K562 (cell line): ENCODE data around the gene CATSPER3. TPM values are rescaled to one million over a fixed set of nuclear protein-coding genes. Genes with fewer than 3 reads are reported as not detected.

Source experiments
- ATAC-seq: fragments of 200-7000 bp; cut with Tn5 transposase; 3 replicates; pipeline ENCODE4 v1.9.1; 2020; ENCODE audit warnings: moderate library complexity
- BruUV-seq: library from RNA; stranded (reverse); fragments of 400-500 nt; replicated peaks from 2 replicates; lab custom pipeline; 2021; lab: Mats Ljungman, UMichigan
- CTCF ChIA-PET: fragments of 300-600 bp; formaldehyde crosslinking; extraction: SDS; loops from one replicate; lab custom pipeline; 2021; ENCODE audit warnings: low intra/inter-chr PET ratio; lab: Yijun Ruan, JAX
- POLR2A ChIA-PET: fragments of 300-600, 350-650 bp; sonication (Branson Sonifier 250); formaldehyde crosslinking; extraction: SDS; loops from one replicate; lab custom pipeline; 2021; ENCODE audit warnings: antibody characterized with exemption, inconsistent platforms; lab: Yijun Ruan, JAX
- DNase-seq, 4 experiments: peaks; one replicate each; pipeline versions ENCODE4 v3.0.0 to v3.0.0-alpha.2; 2011 to 2018; ENCODE audit warnings: low spot score in 3 of 4, mixed read lengths in 3 of 4; ENCODE audit errors: extremely low read depth in 1 of 4
- FAIRE-seq: peaks from 2 replicates; lab custom pipeline; 2011; peaks lifted over from hg19 to GRCh38; lab: Jason Lieb, UNC
- H2AFZ ChIP-seq: 2 replicates; pipeline ENCODE4 v1.6.0; 2011; ENCODE audit warnings: low read depth, low read length, control low read depth, inconsistent platforms
- H3K27ac ChIP-seq: fragments of 200-600 bp; 3 replicates; pipeline ENCODE4 v1.8.0; 2011; ENCODE audit warnings: low read depth, mild to moderate bottlenecking, control low read depth, inconsistent platforms, low read length, moderate library complexity, mixed read lengths; ENCODE audit errors: extremely low read depth
- H3K27me3 ChIP-seq, 2 experiments: fragments of 300-600 bp in 1 of 2; 2 replicates in 1 of 2; 3 replicates in 1 of 2; pipeline versions ENCODE4 v1.6.0 to v1.8.0; 2011; ENCODE audit warnings: inconsistent platforms in 2 of 2, low read length in 2 of 2, mild to moderate bottlenecking in 1 of 2, mixed read lengths in 1 of 2, moderate library complexity in 1 of 2; ENCODE audit not compliant: control insufficient read depth in 2 of 2, insufficient read depth in 2 of 2
- H3K36me3 ChIP-seq: fragments of 300-600 bp; 3 replicates; pipeline ENCODE4 v1.8.0; 2011; ENCODE audit warnings: mild to moderate bottlenecking, low read length, inconsistent platforms; ENCODE audit not compliant: control insufficient read depth, insufficient read depth
- H3K4me1 ChIP-seq, 2 experiments: fragments of 200-600 bp in 1 of 2; replicated peaks in 1 of 2; 2 replicates in 1 of 2; 3 replicates in 1 of 2; pipeline versions ENCODE4 v1.5.1 to v1.8.0; 2011; ENCODE audit warnings: inconsistent platforms in 2 of 2, low read length in 2 of 2, mild to moderate bottlenecking in 1 of 2, mixed read lengths in 1 of 2, moderate library complexity in 1 of 2; ENCODE audit not compliant: control insufficient read depth in 2 of 2, insufficient read depth in 2 of 2
- H3K4me2 ChIP-seq: 2 replicates; pipeline ENCODE4 v1.6.1; 2011; ENCODE audit warnings: low read length, control low read depth, inconsistent platforms, mixed read lengths; ENCODE audit not compliant: insufficient read depth
- H3K4me3 ChIP-seq: fragments of 200-600 bp; sonication (generic), shearing (Covaris generic); 2 replicates; pipeline ENCODE4 v1.5.1; 2016; ENCODE audit warnings: control low read depth, inconsistent platforms
- H3K79me2 ChIP-seq: fragments of 200-600 bp; 3 replicates; pipeline ENCODE4 v1.8.0; 2011; ENCODE audit warnings: low read length, inconsistent platforms; ENCODE audit not compliant: control insufficient read depth, insufficient read depth
- H3K9ac ChIP-seq, 2 experiments: 2 replicates each; pipeline versions ENCODE4 v1.6.0 to v1.6.1; 2011; ENCODE audit warnings: low read depth in 2 of 2, low read length in 2 of 2, control low read depth in 1 of 2, inconsistent platforms in 1 of 2, mild to moderate bottlenecking in 1 of 2, mixed read lengths in 1 of 2; ENCODE audit not compliant: insufficient read depth in 1 of 2
- H3K9me1 ChIP-seq: one replicate; pipeline ENCODE4 v1.6.0; 2011; ENCODE audit warnings: inconsistent platforms, mild to moderate bottlenecking, low read length, moderate library complexity; ENCODE audit not compliant: control insufficient read depth, insufficient read depth
- H3K9me3 ChIP-seq: replicated peaks from 2 replicates; pipeline ENCODE4 v1.5.1; 2011; ENCODE audit warnings: low read depth, low read length, inconsistent platforms; ENCODE audit not compliant: control insufficient read depth, insufficient read depth
- H4K20me1 ChIP-seq: replicated peaks from 2 replicates; pipeline ENCODE4 v1.6.1; 2011; ENCODE audit warnings: low read length, inconsistent platforms, mixed read lengths; ENCODE audit not compliant: control insufficient read depth, insufficient read depth
- ATF3 ChIP-seq, 2 experiments: fragments of 450-650 bp in 1 of 2; sonication (generic) in 1 of 2; formaldehyde crosslinking in 1 of 2; IDR thresholded peaks in 1 of 2; conservative IDR thresholded peaks in 1 of 2; 2 replicates each; pipeline versions ENCODE4 v1.6.1 to v1.8.1; 2016 to 2023; ENCODE audit warnings: mild to moderate bottlenecking in 2 of 2, moderate library complexity in 2 of 2, inconsistent platforms in 1 of 2, missing genetic modification reagents in 1 of 2
- CCAR2 ChIP-seq: fragments of 200-400 bp; formaldehyde crosslinking; IDR thresholded peaks from 2 replicates; pipeline ENCODE4 v1.6.1; 2017; ENCODE audit warnings: mild to moderate bottlenecking, low read depth, low read length
- CEBPG ChIP-seq, 3 experiments: fragments of 200-800 bp in 1 of 3; sonication (Bioruptor generic) in 1 of 3; sonication (generic) in 1 of 3; formaldehyde crosslinking in 1 of 3; IDR thresholded peaks in 2 of 3; conservative IDR thresholded peaks in 1 of 3; 2 replicates each; pipeline versions ENCODE4 v1.6.1 to v1.8.0; 2016 to 2022; ENCODE audit warnings: missing compliant biosample characterization in 2 of 3, missing genetic modification characterization in 2 of 3, mild to moderate bottlenecking in 1 of 3, missing genetic modification reagents in 1 of 3
- POLR2H ChIP-seq: IDR thresholded peaks from 2 replicates; pipeline ENCODE4 v1.6.1; 2016; ENCODE audit warnings: missing genetic modification characterization, low read depth, mild to moderate bottlenecking, control low read depth, missing compliant biosample characterization, moderate library complexity
- PREB ChIP-seq: sonication (generic); formaldehyde crosslinking; IDR thresholded peaks from 2 replicates; pipeline ENCODE4 v1.8.1; 2023; ENCODE audit warnings: mild to moderate bottlenecking, missing genetic modification reagents
- SLC30A9 ChIP-seq: fragments of 250-450 bp; sonication (Bioruptor Pico); IDR thresholded peaks from 2 replicates; pipeline ENCODE4 v1.8.0; 2022; ENCODE audit warnings: mild to moderate bottlenecking, moderate library complexity
- TRIM24 ChIP-seq, 2 experiments: fragments of 450-650 bp; IDR thresholded peaks; 2 replicates each; pipeline ENCODE4 v1.6.1; 2016
- WGBS: fragments of 100-300 bp; shearing (Covaris generic); methylation state at CpG from one replicate; pipeline ENCODE4 v1.1.6; 2016; ENCODE audit warnings: low coverage, mixed read lengths; ENCODE audit not compliant: insufficient coverage; ENCODE audit errors: missing lambda C conversion rate; 5-methylcytosine and 5-hydroxymethylcytosine counted together
- in situ Hi-C: fragments of 300-500 bp; cut with MboI; formaldehyde crosslinking; loops from 4 replicates; pipeline ENCODE4 v1.15.0; 2018; ENCODE audit warnings: inconsistent platforms, mixed read lengths
- intact Hi-C: fragments of 100-400 bp; cut with micrococcal nuclease; formaldehyde crosslinking; loops from 2 replicates; pipeline ENCODE4 v1.14.2; 2022
- polyA plus RNA-seq, 8 experiments: library from polyadenylated mRNA; depleted of rRNA in 4 of 8; stranded (reverse) in 5 of 8; unstranded in 3 of 8; fragments of >200 nt; fragmentation: Nextera tagmentation in 2 of 8; fragmentation: Illumina TruSeq in 1 of 8; extraction: Ambion mirVana in 2 of 8; extraction: Trizol in 1 of 8; gene quantifications; 2 replicates each; pipeline versions ENCODE4 v1.2.1 to v1.2.3, GENCODE V29; 2011 to 2014; ENCODE audit warnings: inconsistent platforms in 1 of 8, missing spikeins in 1 of 8
- total RNA-seq, 7 experiments: library from RNA; depleted of rRNA in 6 of 7; stranded (reverse); fragments of >200 nt in 6 of 7; fragmentation: Illumina TruSeq in 2 of 7; extraction: Trizol in 2 of 7; gene quantifications; 2 replicates each; pipeline versions ENCODE4 v1.2.1 to v1.2.3, GENCODE V29; 2011 to 2021; ENCODE audit warnings: low replicate concordance in 1 of 7

The CATSPER3 gene
- total and polyA plus RNA-seq, 9 of the 15 experiments (the other 6 are each of a cell fraction or from before 2014, with no cell fraction given): 0.14 to 1.5 (median 0.49) TPM

GRCh38 chr5:134993161-134993560 is 25.5 kb downstream of the CATSPER3 start:
- Histone ChIP-seq H3K36me3 (no peaks in the 10 kb centered on the region), H3K27ac (no peak overlapping the region), H3K9ac (no peak overlapping the region), H3K79me2 (no peaks in the 10 kb centered on the region), H3K9me3 (no peaks in the 10 kb centered on the region), H4K20me1 (no peaks in the 10 kb centered on the region), H3K4me1 (peaks cover 0 to 3% of the 10 kb centered on the region in 2 experiments; a peak in 1 of 5 replicates), H3K9me1 (no peaks in the 10 kb centered on the region), H3K27me3 (no peaks in the 10 kb centered on the region), H3K4me2 (no peak overlapping the region), H3K4me3 (no peak overlapping the region), H2AFZ (no peak overlapping the region)
- ChIA-PET CTCF (interaction anchor here (0.7 kb wide), 1 partner anchor 19 kb away, joined by 3 read pairs; no protein-coding TSS in a partner anchor), POLR2A (no interaction called here)
- intact Hi-C loops: no loop called here
- TF ChIP-seq SLC30A9 (CRISPR knock-in tag) (no peak), CCAR2 (no peak), PREB (CRISPR knock-in tag) (no peak), TRIM24 (IDR thresholded peaks at IDR 0.05) (peak; percentile 66 to 69; a peak in 3 of 4 replicates), CEBPG (CRISPR knock-in tag; IDR thresholded peaks at IDR 0.05) (no peak), CEBPG (tag; conservative IDR thresholded peaks at IDR 0.05 in 1 of 2, IDR thresholded peaks at IDR 0.05 in 1 of 2) (peak in 1 of 2 experiments; percentile 84; a peak in 2 of 4 replicates), ATF3 (IDR thresholded peaks at IDR 0.05) (peak; percentile 47; the same call in 1 of the 2 replicates), ATF3 (CRISPR knock-in tag; conservative IDR thresholded peaks at IDR 0.05) (no peak), POLR2H (tag) (peak; percentile 26; the same call in 1 of the 2 replicates)
- WGBS: 71% methylated on average over 2 of the region's 2 CpGs
- no peak for DNase-seq
- FAIRE-seq: no peak
- in situ Hi-C loops: no loop called here
- BruUV-seq: no TSS peak
- no peak for ATAC-seq
